Measurements from ENCODE around the gene FOXO3. TPM values are rescaled to one million over a fixed set of nuclear protein-coding genes. Genes with fewer than 3 reads are reported as not detected.

The FOXO3 gene
- total RNA-seq, 4 donors from 2014 or later: 111 to 293 (median 183) TPM

GRCh38 chr6:108720827-108721226 is 160.1 kb downstream of the FOXO3 start:
- no peak for TF ChIP-seq POLR2A (IDR thresholded peaks at IDR 0.05)
- TF ChIP-seq, protein P1, sequence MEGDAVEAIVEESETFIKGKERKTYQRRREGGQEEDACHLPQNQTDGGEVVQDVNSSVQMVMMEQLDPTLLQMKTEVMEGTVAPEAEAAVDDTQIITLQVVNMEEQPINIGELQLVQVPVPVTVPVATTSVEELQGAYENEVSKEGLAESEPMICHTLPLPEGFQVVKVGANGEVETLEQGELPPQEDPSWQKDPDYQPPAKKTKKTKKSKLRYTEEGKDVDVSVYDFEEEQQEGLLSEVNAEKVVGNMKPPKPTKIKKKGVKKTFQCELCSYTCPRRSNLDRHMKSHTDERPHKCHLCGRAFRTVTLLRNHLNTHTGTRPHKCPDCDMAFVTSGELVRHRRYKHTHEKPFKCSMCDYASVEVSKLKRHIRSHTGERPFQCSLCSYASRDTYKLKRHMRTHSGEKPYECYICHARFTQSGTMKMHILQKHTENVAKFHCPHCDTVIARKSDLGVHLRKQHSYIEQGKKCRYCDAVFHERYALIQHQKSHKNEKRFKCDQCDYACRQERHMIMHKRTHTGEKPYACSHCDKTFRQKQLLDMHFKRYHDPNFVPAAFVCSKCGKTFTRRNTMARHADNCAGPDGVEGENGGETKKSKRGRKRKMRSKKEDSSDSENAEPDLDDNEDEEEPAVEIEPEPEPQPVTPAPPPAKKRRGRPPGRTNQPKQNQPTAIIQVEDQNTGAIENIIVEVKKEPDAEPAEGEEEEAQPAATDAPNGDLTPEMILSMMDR (IDR thresholded peaks at IDR 0.05 in 4 of 5, conservative IDR thresholded peaks at IDR 0.05 in 1 of 5): no peak
- no peak for DNase-seq
- Histone ChIP-seq H3K27ac (no peak overlapping the region), H3K4me1 (no peaks in the 10 kb centered on the region), H3K27me3 (no peaks in the 10 kb centered on the region), H3K9me3 (no peaks in the 10 kb centered on the region), H3K4me3 (no peak overlapping the region), H3K36me3 (no peaks in the 10 kb centered on the region)
- no peak for ATAC-seq
- in situ Hi-C loops (cut with MboI; ENCODE audit: low sequenced_read_pairs in 4 of 4) (no loop called here), intact Hi-C loops (cut with DNase I; ENCODE audit: low total_unique reads) (no loop called here)

DNA sequence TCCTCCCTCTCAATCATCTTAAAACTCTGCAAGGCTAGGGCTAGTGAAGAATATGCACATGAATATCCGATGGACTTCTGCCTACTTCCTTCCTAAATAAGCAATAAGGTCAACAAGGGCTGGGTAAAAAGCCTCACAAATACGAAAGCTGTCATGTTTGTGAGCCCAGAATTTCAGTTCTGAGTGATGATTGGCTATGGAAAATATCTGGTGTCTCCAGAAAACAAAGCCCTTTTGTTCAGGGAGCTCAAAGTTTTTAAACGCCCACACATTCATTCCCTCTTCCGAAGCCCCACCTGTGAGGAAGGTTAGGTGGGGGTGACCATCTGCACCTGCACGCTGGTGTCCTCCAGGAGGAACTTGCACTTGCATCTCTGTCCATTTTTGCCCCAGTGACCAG is 160.6 kb downstream of the FOXO3 start:
- no peaks in the 10 kb centered on the region for H3K27me3 ChIP-seq
- no peaks in the 10 kb centered on the region for H3K36me3 ChIP-seq
- no peaks in the 10 kb centered on the region for H3K4me1 ChIP-seq
- no peaks in the 10 kb centered on the region for H3K9me3 ChIP-seq
- no peak overlapping the region for H3K27ac ChIP-seq
- ATAC-seq (no peak), DNase-seq (no peak)
- intact Hi-C loops (cut with DNase I; ENCODE audit: low total_unique reads): no loop called here
- TF ChIP-seq POLR2A (IDR thresholded peaks at IDR 0.05): no peak
- TF ChIP-seq, protein P1 (IDR thresholded peaks at IDR 0.05 in 4 of 5, conservative IDR thresholded peaks at IDR 0.05 in 1 of 5): no peak
- in situ Hi-C loops (cut with MboI; ENCODE audit: low sequenced_read_pairs in 4 of 4): no loop called here
- H3K4me3 ChIP-seq: no peak overlapping the region

DNA sequence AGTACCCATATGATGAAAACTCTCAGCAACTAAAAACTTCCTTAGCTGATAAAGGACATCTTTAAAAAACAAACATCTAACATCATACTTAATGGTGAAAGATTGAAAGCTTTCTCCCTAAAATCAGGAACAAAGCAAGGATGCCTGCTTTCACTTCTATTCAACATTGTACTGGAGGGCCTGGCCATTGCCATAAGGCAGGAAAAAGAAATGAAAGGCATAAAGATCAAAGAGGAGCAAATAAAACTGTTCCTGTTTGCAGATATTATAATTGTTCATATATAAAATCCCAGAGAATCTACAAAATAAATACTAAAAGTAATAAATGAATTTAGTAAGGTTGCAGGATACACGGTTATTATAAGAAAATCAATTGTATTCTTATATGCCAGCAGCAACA is 162.9 kb downstream of the FOXO3 start:
- intact Hi-C loops (cut with DNase I; ENCODE audit: low total_unique reads): no loop called here
- in situ Hi-C loops (cut with MboI; ENCODE audit: low sequenced_read_pairs in 4 of 4): no loop called here
- ATAC-seq (no peak), DNase-seq (no peak)
- H3K27ac ChIP-seq: no peak overlapping the region
- H3K4me3 ChIP-seq: no peak overlapping the region
- H3K27me3 ChIP-seq: no peaks in the 10 kb centered on the region
- no peaks in the 10 kb centered on the region for H3K36me3 ChIP-seq
- no peak for TF ChIP-seq POLR2A (IDR thresholded peaks at IDR 0.05)
- H3K4me1 ChIP-seq: no peaks in the 10 kb centered on the region
- H3K9me3 ChIP-seq: no peaks in the 10 kb centered on the region

GRCh38 chr6:108726726-108727339 is 166.1 kb downstream of the FOXO3 start:
- H3K4me3 ChIP-seq: no peak overlapping the region
- no peak for ATAC-seq
- H3K27me3 ChIP-seq: no peaks in the 10 kb centered on the region
- intact Hi-C loops (cut with DNase I; ENCODE audit: low total_unique reads) (no loop called here), in situ Hi-C loops (cut with MboI; ENCODE audit: low sequenced_read_pairs in 4 of 4) (no loop called here)
- H3K36me3 ChIP-seq: no peaks in the 10 kb centered on the region
- no peak for TF ChIP-seq POLR2A (IDR thresholded peaks at IDR 0.05)
- TF ChIP-seq, protein P1 (IDR thresholded peaks at IDR 0.05 in 4 of 5, conservative IDR thresholded peaks at IDR 0.05 in 1 of 5): no peak
- H3K27ac ChIP-seq: no peak overlapping the region
- DNase-seq: no peak
- no peaks in the 10 kb centered on the region for H3K4me1 ChIP-seq
- H3K9me3 ChIP-seq: no peaks in the 10 kb centered on the region

DNA sequence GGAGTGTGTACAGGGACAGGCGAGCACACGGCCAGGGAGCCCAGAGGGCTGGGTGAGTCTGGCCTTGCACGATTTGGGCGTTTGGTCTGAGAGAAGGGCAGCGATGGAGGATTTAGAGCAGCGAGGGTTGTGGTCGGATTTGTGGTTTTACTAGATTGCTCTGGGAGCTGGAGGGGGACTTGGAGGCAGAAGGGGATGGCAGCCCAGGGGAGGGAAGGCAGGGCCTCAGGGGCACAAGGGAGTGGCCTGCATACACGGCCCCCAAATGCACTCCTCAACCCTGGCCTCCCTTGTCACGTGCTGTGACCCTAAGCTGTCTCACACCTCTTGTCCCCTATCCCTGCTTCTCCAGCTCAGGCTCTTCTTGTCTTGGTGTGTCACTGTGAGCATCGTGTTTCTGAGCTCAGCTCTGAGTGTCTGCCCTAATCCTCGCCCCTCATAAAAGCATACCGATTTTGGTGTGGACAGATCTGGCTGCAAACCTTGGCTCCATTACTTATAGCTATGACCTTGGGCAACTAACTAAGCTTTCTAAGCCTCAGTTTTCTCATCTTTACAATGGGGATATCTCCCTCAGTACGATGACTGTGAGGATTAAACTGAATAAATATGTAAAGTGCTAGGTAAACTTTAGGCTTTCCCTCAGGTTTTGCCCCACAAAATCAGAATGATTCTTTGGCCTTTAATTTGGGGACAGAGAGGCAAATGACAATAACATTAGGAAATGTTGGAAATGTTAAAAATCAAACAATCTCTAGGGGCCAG is 167.4 kb downstream of the FOXO3 start:
- H3K27me3 ChIP-seq: no peaks in the 10 kb centered on the region
- intact Hi-C loops (cut with DNase I; ENCODE audit: low total_unique reads): no loop called here
- DNase-seq (no peak), ATAC-seq (no peak)
- H3K9me3 ChIP-seq: no peaks in the 10 kb centered on the region
- H3K4me3 ChIP-seq: no peak overlapping the region
- no peaks in the 10 kb centered on the region for H3K36me3 ChIP-seq
- no peak for TF ChIP-seq POLR2A (IDR thresholded peaks at IDR 0.05)
- TF ChIP-seq, protein P1 (IDR thresholded peaks at IDR 0.05 in 4 of 5, conservative IDR thresholded peaks at IDR 0.05 in 1 of 5): no peak
- peaks cover 0 to 5% of the 10 kb centered on the region in 2 donors for H3K4me1 ChIP-seq
- no peak overlapping the region for H3K27ac ChIP-seq
- in situ Hi-C loops (cut with MboI; ENCODE audit: low sequenced_read_pairs in 4 of 4): no loop called here

Measured in gastrocnemius medialis (tissue), 4 donors.